GM18873 (cell line): Measurements from ENCODE around the gene PKP1.
"Not testable (repeated sequence)": the region's sequence is repeated elsewhere in the genome, so short reads cannot be mapped to it uniquely, and the experiment has no call there.

ENCODE experiments used
- ATAC-seq: cut with Tn5 transposase; IDR thresholded peaks from one replicate; pipeline ENCODE4 v1.9.1; 2021; ENCODE audit warnings: mild to moderate bottlenecking, moderate library complexity, moderate number of reproducible peaks; ENCODE audit not compliant: unreplicated experiment, low FRiP score

PKP1 gene

DNA sequence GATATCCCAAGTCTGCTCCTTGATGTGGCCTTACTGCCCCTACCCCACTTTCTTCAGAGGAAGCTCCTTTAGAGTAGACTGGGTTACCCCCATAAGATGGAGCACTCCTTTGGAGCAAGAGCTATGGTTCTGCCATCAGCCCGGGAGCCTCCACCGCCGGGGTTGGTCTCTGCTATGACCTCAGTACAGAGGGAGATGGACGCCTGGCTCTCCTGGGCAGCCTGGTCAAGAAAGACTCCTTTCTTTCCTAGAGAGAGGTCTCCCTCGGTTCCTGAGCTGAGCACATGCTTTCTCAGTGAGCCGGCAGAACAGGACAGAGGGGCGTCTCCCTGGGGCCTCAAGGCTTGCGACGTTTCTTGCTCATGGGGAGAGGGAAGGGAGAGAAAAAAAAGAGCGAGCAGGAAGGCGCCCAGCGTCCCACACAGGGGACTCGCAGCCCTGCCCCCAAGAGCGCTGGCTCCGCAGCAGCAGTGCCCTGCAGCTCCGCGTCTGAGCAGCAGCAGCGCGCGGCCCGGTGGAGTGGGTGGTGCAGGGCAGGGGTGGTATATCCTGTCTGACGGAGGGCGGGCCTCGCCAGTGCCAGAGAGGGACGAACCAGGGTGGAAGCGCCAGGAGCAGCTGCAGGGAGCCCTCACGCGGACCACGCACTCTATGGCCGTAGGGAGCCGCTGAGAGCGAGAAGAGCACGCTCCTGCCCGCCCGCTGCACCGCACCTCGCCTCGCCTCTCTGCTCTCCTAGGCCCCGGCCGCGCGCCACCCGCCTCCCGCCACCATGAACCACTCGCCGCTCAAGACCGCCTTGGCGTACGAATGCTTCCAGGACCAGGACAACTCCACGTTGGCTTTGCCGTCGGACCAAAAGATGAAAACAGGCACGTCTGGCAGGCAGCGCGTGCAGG is at the start of gene PKP1:
TSS of gene PKP1 (plus strand) at position 576 of the 899 bp plus-strand sequence. CDS start at position 773, 197 bp downstream.
- no peak for ATAC-seq

DNA sequence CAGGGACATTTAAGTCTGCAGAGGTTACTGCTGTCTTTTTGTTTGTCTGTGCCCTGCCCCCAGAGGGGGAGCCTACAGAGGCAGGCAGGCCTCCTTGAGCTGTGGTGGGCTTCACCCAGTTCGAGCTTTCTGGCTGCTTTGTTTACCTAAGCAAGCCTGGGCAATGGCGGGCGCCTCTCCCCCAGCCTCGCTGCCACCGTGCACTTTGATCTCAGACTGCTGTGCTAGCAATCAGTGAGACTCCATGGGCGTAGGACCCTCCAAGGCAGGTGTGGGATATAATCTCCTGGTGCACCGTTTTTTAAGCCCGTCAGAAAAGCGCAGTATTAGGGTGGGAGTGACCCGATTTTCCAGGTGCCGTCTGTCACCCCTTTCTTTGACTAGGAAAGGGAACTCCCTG is 43.7 kb upstream of the PKP1 start:
- not testable (repeated sequence) for ATAC-seq

GRCh38 chr1:201240171-201240570 is 43.1 kb upstream of the PKP1 start:
- no peak for ATAC-seq

DNA sequence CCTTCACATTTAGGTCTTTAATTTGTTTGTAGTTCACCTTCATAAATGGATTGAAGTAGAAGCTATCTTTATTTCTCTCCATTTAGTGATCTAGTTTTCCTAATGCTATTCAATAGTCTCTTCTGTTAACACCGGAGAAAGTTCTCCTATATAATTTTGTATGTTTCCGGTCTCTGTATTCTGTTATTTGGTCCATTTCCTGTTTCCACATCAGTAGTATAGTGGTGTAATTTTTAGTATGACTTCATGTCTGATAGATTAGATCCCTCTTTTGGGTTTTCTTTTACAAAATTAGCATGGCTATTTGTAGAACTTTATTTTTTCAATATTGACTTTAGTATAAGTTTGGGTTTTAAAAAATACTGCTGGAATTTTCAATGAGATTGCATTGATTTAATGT is 41.6 kb upstream of the PKP1 start:
- ATAC-seq, result no peak

DNA sequence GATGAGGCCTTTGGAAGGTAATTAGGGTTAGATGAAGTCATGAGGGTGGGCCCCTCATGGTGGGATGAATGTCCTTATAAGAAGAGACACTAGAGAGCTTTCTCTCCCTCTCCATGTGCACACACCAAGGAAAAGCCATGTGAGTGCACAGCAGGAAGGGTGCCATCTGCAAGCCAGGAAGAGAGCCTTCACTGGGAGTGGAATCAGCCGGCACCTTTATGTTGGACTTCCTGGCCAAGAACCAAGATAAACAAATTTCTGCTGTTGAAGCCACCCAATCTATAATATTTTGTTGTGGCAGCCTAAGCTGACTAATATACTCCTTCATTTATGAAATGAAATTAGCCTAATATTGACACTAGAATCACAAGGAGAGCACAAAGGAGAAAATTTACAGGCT is 38.2 kb upstream of the PKP1 start:
- ATAC-seq, result no peak

DNA sequence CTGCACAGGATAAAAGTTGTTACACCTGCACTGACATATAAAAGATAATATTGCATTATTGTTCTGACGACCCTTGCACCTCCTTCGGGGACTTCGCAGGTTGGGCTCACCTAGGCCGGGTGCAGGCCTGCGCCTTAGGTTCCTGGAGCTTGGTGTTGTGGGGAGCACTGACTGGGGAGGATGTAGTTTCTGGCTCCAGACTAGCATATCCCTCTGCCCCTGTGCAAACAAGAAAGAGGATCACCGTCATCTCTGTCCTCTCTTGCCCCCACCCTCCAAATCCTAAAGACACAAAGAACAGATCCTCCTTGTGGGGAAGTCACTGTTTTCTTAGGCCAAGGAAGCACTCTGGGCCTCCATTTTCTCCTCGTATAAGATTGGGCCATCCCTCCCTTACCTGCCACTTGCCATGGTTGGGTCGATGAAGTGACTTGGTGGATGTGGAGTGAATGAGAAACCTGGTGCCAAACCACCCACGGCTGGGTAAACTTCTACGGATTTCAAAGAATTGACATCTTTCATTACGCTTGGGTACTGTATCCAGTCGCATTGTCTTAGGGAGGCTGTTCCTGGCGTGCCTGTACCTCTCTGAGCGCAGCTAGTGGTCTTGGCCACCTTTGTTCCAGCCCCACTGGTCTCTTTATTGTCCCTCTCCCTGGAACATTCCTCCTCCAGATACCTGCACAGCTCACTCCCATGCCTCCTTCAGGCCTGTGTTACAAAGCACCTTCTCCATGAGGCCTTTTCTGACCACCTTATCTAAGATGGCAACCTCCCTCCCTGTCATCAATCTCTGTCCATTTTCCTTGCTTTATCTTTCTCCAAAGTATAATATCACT is 34.4 kb upstream of the PKP1 start:
- ATAC-seq, result no peak

DNA sequence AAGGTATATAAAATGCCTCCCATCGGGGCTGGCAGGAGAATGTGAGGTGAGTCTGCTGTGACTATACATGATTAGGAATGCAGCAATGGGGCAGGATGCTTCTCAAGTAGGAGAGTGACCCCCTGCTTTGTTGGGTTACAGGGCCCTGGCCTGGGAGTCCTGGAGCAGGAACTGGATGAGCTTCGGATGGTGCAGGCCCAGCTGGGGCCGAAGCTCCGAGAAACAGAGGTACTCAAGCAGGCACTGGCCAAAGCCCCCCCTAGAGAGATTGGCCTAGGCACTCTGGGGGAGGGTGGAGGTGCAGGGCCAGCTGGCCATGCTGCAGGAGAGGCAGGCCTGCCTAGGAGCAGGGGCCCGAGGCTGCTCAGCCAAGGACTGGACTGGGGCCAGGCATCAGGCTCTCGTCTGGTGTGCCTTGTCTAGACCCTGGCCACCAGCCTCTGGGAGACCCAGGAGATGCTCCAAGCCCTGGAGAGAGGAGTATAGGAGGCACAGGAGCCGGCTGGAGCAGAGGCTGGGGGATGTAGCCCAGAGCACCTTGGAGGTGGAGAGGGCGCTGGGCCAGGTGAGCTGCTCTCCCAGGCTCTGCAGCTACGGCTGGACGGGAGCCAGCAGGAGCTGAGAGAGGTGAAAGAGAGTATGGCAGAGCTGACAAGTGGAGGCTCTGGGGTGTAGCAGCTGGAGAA is 32.8 kb upstream of the PKP1 start:
- no peak for ATAC-seq

DNA sequence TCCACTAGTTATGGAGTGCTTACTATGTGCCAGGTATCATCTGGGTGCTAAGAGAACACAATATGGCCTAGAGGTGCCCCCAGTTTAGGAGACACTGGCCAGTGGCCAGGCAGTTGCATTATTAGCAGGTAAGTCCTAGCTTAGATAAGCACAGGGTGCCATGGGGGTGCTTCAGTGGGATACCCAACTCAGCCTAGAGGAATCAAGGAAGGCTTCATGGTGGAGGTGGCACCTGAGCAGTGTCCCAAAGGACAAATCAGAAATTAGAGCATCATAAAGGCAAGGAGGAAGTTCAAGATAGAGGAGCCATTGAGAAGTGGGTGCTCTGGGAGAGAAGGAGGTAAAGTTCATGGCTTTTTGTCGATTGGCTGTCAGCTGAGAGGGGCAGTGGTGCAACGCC is 31.9 kb upstream of the PKP1 start:
- no peak for ATAC-seq

DNA sequence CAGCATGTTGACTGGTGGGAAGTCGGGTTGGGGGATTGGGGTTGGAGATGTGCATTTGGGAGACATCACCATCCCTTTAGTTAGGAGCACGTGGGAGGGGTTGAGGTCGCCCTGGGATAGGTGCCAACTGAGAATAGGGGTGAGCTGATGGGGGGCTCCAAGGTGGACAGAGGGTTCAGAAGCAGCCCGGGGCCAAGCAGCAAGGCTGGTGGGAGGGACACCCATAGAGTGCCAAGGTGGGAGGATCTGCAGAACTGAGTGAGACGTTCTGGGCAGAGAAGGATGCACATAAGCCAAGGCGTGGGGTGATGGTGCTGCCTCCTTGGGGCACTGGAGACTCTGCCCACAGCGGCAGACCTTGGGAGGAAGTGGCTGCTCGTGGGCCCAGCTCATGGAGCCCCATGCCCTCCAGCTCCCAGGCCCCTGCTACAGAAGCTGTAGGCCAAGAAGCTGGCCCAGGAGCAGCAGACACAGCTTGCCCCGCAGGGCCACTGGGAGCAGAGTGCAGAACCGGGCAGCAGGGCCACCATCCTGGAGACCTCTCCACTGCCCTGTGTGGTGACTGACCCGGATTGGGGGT is 31.4 kb upstream of the PKP1 start:
- ATAC-seq, result no peak

DNA sequence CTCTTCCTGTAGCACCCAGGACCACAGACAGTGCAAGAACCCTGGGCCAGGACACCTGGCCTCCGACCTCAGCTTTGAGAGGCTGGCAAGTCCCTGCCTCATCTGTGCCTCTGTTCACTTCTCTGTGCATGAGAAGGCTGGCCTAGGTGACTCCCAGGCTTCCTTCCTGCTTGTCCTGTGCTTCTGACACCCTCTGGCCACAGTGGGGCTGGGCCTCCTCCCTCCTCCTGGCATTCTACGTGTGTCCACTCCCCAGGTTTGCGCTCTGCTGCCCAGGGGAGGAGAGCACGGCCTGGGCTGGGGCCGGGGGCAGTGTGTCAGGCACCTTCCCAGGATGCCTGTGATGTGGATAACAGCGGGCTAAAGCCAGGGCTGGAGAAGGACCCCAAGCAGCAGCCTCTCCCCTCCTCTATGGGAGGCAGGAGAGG is 30.3 kb upstream of the PKP1 start:
- no peak for ATAC-seq

DNA sequence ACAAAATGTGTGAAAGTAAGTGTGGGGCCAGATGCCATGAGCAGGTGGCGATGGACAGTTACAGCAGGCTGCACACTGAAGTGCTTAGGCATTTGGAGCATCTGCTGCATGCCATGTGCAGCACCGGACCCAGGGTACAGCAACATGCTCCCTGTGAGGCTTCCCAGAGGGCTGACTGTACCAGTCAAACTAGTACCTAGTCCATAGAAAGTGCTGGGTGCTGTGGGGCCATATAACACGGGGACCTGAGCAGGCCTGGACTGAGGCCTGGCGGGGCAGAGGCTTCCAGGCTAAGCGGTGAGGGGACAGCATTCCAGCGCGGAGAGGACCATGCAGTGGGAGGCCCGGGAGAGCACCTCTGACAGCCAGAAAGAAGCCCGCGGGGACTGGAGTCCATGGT is 29.9 kb upstream of the PKP1 start:
- ATAC-seq, result no peak

DNA sequence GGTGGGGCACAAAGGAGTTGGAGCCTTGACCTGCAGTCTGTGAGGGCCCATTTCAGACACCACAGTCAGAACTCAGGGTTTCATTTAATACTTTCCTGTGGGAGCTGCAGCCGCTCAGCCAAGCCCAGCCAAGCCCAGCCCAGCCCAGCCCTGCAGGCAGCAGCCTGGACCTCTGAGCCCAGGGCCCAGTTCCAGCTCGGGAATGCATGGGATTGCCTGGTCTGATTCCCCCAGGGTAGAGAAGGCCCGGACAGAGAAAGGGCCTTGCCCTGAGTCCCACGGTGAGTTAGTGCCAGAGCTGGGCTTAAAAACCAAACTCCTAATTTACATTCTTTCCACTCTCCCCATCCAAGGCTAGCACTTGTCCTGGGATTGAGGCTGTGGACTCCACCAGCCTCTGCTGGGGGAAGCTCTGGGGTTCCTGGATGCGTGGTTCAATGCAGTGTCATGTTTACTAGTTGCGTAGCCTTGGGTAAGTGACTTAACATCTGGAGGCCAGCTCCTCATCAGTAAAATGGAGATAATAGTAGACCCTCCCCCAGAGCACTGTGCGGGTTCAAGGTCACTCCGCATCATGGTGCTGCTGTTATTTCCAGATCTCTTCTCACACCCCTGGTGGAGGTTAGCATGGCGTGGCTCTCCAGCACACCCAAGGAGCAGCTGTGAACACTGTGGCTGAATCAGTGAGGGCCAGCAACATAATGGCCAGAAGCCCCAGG is 29.2 kb upstream of the PKP1 start:
- no peak for ATAC-seq

GRCh38 chr1:201254625-201255478 is 28.5 kb upstream of the PKP1 start:
- ATAC-seq, result no peak

DNA sequence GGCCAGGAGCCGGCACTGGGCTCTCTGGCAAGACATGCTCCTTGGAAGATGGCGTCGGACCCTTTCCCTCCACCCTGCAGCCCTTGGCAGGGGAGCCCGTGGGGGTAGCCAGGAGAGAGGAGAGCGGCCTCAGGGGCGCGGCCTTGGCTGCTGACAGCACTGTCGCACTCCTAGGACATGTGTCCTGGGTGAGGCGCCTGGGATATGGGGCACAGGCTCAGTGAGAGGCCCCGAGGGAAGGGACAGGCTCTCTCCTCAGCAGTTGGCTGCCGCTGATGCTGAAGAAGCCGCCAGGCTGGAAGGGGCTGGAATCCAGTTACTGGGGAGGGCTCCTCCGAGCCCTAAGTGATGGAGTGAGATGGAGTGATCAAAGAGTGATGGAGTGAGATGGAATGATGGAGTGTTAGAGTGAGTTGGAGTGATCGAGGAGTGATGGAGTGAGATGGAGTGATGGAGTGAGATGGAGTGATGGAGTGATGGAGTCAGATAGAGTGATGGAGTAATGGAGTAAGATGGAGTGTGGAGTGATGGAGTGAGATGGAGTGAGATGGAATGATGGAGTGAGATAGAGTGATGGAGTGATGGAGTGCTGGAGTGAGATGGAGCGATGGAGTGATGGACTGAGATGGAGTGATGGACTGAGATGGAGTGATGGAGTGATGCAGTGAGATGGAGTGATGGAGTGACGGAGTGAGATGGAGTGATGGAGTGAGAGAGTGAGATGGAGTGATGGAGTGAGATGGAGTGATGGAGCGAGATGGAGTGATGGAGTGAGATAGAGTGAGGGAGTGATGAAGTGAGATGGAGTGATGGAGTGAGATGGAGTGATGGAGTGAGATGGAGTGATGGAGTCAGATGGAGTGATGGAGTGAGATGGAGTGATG is 27.6 kb upstream of the PKP1 start:
- no peak for ATAC-seq

DNA sequence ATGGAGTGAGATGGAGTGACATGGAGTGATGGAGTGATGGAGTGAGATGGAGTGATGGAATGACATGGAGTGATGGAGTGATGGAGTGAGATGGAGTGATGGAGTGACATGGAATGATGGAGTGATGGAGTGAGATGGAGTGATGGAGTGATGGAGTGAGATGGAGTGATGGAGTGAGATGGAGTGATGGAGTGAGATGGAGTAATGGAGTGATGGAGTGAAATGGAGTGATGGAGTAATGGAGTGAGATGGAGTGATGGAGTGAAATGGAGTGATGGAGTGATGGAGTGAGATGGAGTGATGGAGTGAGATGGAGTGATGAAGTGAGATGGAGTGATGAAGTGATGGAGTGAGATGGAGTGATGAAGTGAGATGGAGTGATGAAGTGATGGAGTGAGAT is 25.2 kb upstream of the PKP1 start:
- not testable (repeated sequence) for ATAC-seq

GRCh38 chr1:201258763-201259230 is 24.5 kb upstream of the PKP1 start:
- no peak for ATAC-seq

DNA sequence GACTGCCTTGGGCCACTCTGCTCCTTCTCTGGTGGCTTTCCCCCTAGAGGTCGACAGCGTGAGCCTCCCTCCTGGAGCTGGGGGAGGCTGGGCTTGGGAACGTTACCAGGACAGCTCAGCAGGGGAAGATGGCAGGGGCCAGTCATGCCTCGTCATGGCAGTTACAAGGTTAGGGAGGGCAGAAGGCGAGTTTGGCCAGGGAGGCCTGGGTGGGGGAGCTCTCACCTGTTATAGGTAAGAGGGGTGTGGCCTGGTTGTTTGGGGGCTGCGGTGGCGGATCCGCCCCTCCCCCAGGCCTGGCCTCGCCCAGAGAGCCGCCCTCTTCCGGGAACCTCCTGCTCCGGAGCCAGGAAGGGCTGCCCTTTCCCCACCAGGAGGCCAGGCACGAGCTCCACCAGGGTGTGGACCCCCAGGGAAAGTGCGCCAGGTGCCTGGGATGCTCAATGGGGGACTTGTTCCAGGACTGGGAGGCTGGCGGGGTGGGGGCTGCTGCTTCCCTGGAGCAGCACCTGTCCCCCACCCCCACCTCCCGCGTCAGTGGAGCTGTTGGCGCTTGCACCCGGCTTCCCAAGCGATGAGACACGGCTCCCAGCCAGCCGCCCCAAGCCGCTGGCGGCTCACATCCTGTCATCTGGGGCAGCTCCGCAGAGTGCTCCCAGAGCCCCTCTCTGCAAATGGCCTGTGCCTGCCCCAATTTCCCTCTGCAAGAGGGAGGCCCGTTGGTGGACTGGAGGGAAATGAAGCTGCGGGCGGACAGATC is 23.6 kb upstream of the PKP1 start:
- ATAC-seq, result no peak
